GM12892 (cell line): ENCODE measurements around the gene ERCC2. TPM values are rescaled to one million over a fixed set of nuclear protein-coding genes. Genes with fewer than 3 reads are reported as not detected.
"Not testable (repeated sequence)": the region's sequence is repeated elsewhere in the genome, so short reads cannot be mapped to it uniquely, and the experiment has no call there.

Source experiments
- DNase-seq: peaks from one replicate; pipeline ENCODE4 v3.0.0; 2011; ENCODE audit not compliant: insufficient read length
- FAIRE-seq: peaks from 2 replicates; lab custom pipeline; 2011; peaks lifted over from hg19 to GRCh38; lab: Jason Lieb, UNC
- POLR2A ChIP-seq: IDR thresholded peaks from 2 replicates; pipeline ENCODE4 v1.6.1; 2011; ENCODE audit warnings: low read depth, low read length, control low read depth
- POLR2AphosphoS5 ChIP-seq: IDR thresholded peaks from 2 replicates; pipeline ENCODE4 v1.6.1; 2011; ENCODE audit warnings: low read depth, low read length, control low read depth
- TAF1 ChIP-seq: IDR thresholded peaks from 2 replicates; pipeline ENCODE4 v1.6.1; 2011; ENCODE audit warnings: low read depth, mild to moderate bottlenecking, control low read depth, low read length, borderline replicate concordance
- polyA plus RNA-seq: library from polyadenylated mRNA; unstranded; fragments of >200 nt; gene quantifications from one replicate; pipeline ENCODE4 v1.2.1, GENCODE V29; 2012; ENCODE audit warnings: missing spikeins, inconsistent platforms; ENCODE audit not compliant: missing spikeins

Gene ERCC2
- polyA plus RNA-seq = 12.0 TPM

GRCh38 chr19:45370410-45371204 is at the start of gene ERCC2:
Gene ERCC2, minus strand, starts transcription at chr19:45370573. Its CDS starts 33 bp downstream, at chr19:45370540.
- TF ChIP-seq POLR2AphosphoS5 = no peak
- 0 out of 2 replicates have a peak, but pooled peaks have one; percentile 18 for TF ChIP-seq TAF1
- peak; percentile 59; the same call in 1 of the 2 replicates for TF ChIP-seq POLR2A
- peak; percentile 95 for FAIRE-seq
- DNase-seq = peak; percentile 100

GRCh38 chr19:45419895-45420294 is 49.5 kb upstream of the ERCC2 start:
- TF ChIP-seq TAF1 (no peak), POLR2AphosphoS5 (no peak), POLR2A (no peak)
- DNase-seq = no peak
- no peak for FAIRE-seq

GRCh38 chr19:45419396-45419795 is 49.0 kb upstream of the ERCC2 start:
- DNase-seq (peak; percentile 86), FAIRE-seq (peak; percentile 96)
- no peak for TF ChIP-seq TAF1
- peak; percentile 77 for TF ChIP-seq POLR2AphosphoS5
- peak; percentile 55; the same call in 1 of the 2 replicates for TF ChIP-seq POLR2A

- TF ChIP-seq TAF1 (no peak), POLR2AphosphoS5 (no peak), POLR2A (no peak)
- peak; percentile 75 for FAIRE-seq
- DNase-seq = no peak
Measured at GRCh38 chr19:45418802-45419201, 48.4 kb upstream of the ERCC2 start.

- DNase-seq (no peak), FAIRE-seq (no peak)
- TF ChIP-seq TAF1 (no peak), POLR2A (no peak), POLR2AphosphoS5 (no peak)
Measured at GRCh38 chr19:45417151-45417550, 46.8 kb upstream of the ERCC2 start.

- DNase-seq = no peak
- FAIRE-seq = no peak
- TF ChIP-seq POLR2AphosphoS5 = no peak
Measured at GRCh38 chr19:45414468-45414867, 44.1 kb upstream of the ERCC2 start.

- TF ChIP-seq POLR2AphosphoS5 (no peak), TAF1 (no peak), POLR2A (no peak)
- DNase-seq (no peak), FAIRE-seq (no peak)
Measured at GRCh38 chr19:45413497-45413896, 43.1 kb upstream of the ERCC2 start.

GRCh38 chr19:45410330-45410729 is 40.0 kb upstream of the ERCC2 start:
- FAIRE-seq, DNase-seq: not testable (repeated sequence)

- TF ChIP-seq TAF1 (no peak), POLR2A (no peak), POLR2AphosphoS5 (no peak)
- DNase-seq (no peak), FAIRE-seq (no peak)
Measured at GRCh38 chr19:45409557-45409920, 39.2 kb upstream of the ERCC2 start.

- no peak for TF ChIP-seq POLR2AphosphoS5
- no peak for TF ChIP-seq POLR2A
- no peak for TF ChIP-seq TAF1
- DNase-seq = no peak
- no peak for FAIRE-seq
Measured at GRCh38 chr19:45408830-45409556, 38.6 kb upstream of the ERCC2 start.

- FAIRE-seq = no peak
- no peak for DNase-seq
- no peak for TF ChIP-seq TAF1
- TF ChIP-seq POLR2AphosphoS5 = no peak
- no peak for TF ChIP-seq POLR2A
Measured at GRCh38 chr19:45408121-45408520, 37.7 kb upstream of the ERCC2 start.

GRCh38 chr19:45407585-45407984 is 37.2 kb upstream of the ERCC2 start:
- not testable (repeated sequence) for DNase-seq, FAIRE-seq
